ENCODE measurements around the gene RAB6D. TPM values are rescaled to one million over a fixed set of nuclear protein-coding genes. Genes with fewer than 3 reads are reported as not detected.
"Not testable (repeated sequence)": the region's sequence is repeated elsewhere in the genome, so short reads cannot be mapped to it uniquely, and the experiment has no call there.

Gene RAB6D
- polyA plus RNA-seq (2013, experiment 1 of 2): 0.10 TPM
- polyA plus RNA-seq (2013, experiment 2 of 2): not detected

- H3K27ac ChIP-seq (ENCODE audit: low read depth, low read length): not testable (repeated sequence)
- peak within 1 kb of the TSS; percentile 57 for H3K4me3 ChIP-seq (ENCODE audit: low read length)
Observed at GRCh38 chr2:131363703-131364186, at the start of gene RAB6D. RAB6D (minus strand) TSS chr2:131364168; CDS start chr2:131363720, 448 bp downstream.

GRCh38 chr2:131413148-131413747 is 49.3 kb upstream of the RAB6D start:
- 0 out of 2 replicates have a peak, but pooled peaks cover 3% of the 10 kb centered on the region for H3K4me1 ChIP-seq (ENCODE audit: insufficient read depth, low read length)
- no peaks in the 10 kb centered on the region for H3K36me3 ChIP-seq (ENCODE audit: insufficient read depth, low read length)
- H3K27ac ChIP-seq (ENCODE audit: low read depth, low read length): no peak overlapping the region
- no peak overlapping the region for H3K4me3 ChIP-seq (ENCODE audit: low read length)
- WGBS: 18% methylated on average over 7 of the region's 7 CpGs
- H3K9me3 ChIP-seq (ENCODE audit: insufficient read depth, low read depth, low read length): no peaks in the 10 kb centered on the region
- H3K27me3 ChIP-seq (ENCODE audit: insufficient read depth, low read length): no peaks in the 10 kb centered on the region
- no peak overlapping the region for H3K9ac ChIP-seq (ENCODE audit: low read depth, low read length)

More at GRCh38 chr2:131363703-131364186, at the start of gene RAB6D:
- not testable (repeated sequence) for H3K9ac ChIP-seq (ENCODE audit: low read depth, low read length); H3K9me3 ChIP-seq (ENCODE audit: insufficient read depth, low read depth, low read length); H3K4me1 ChIP-seq (ENCODE audit: insufficient read depth, low read length); H3K36me3 ChIP-seq (ENCODE audit: insufficient read depth, low read length)
- peaks cover 46% of the 10 kb centered on the region for H3K27me3 ChIP-seq (ENCODE audit: insufficient read depth, low read length)
- 1% methylated on average over 50 of the region's 50 CpGs for WGBS

GRCh38 chr2:131410173-131410572 is 46.2 kb upstream of the RAB6D start:
- WGBS: 100% methylated on average over 1 of the region's 2 CpGs
- no peak overlapping the region for H3K27ac ChIP-seq (ENCODE audit: low read depth, low read length)
- H3K9ac ChIP-seq (ENCODE audit: low read depth, low read length): no peak overlapping the region
- H3K9me3 ChIP-seq (ENCODE audit: insufficient read depth, low read depth, low read length): no peaks in the 10 kb centered on the region
- no peaks in the 10 kb centered on the region for H3K36me3 ChIP-seq (ENCODE audit: insufficient read depth, low read length)
- no peak overlapping the region for H3K4me3 ChIP-seq (ENCODE audit: low read length)
- H3K27me3 ChIP-seq (ENCODE audit: insufficient read depth, low read length): no peaks in the 10 kb centered on the region
- H3K4me1 ChIP-seq (ENCODE audit: insufficient read depth, low read length): no peaks in the 10 kb centered on the region

- H3K36me3 ChIP-seq (ENCODE audit: insufficient read depth, low read length): no peaks in the 10 kb centered on the region
- H3K9me3 ChIP-seq (ENCODE audit: insufficient read depth, low read depth, low read length): no peaks in the 10 kb centered on the region
- no peaks in the 10 kb centered on the region for H3K4me1 ChIP-seq (ENCODE audit: insufficient read depth, low read length)
- no peak overlapping the region for H3K9ac ChIP-seq (ENCODE audit: low read depth, low read length)
- no peaks in the 10 kb centered on the region for H3K27me3 ChIP-seq (ENCODE audit: insufficient read depth, low read length)
- no peak overlapping the region for H3K27ac ChIP-seq (ENCODE audit: low read depth, low read length)
- H3K4me3 ChIP-seq (ENCODE audit: low read length): no peak overlapping the region
Observed at GRCh38 chr2:131408778-131409177, 44.8 kb upstream of the RAB6D start.

GRCh38 chr2:131408207-131408606 is 44.2 kb upstream of the RAB6D start:
- no peaks in the 10 kb centered on the region for H3K9me3 ChIP-seq (ENCODE audit: insufficient read depth, low read depth, low read length)
- no peak overlapping the region for H3K4me3 ChIP-seq (ENCODE audit: low read length)
- no peaks in the 10 kb centered on the region for H3K4me1 ChIP-seq (ENCODE audit: insufficient read depth, low read length)
- H3K36me3 ChIP-seq (ENCODE audit: insufficient read depth, low read length): no peaks in the 10 kb centered on the region
- H3K27ac ChIP-seq (ENCODE audit: low read depth, low read length): no peak overlapping the region
- no peak overlapping the region for H3K9ac ChIP-seq (ENCODE audit: low read depth, low read length)
- H3K27me3 ChIP-seq (ENCODE audit: insufficient read depth, low read length): no peaks in the 10 kb centered on the region

GRCh38 chr2:131404753-131405152 is 40.8 kb upstream of the RAB6D start:
- no peaks in the 10 kb centered on the region for H3K36me3 ChIP-seq (ENCODE audit: insufficient read depth, low read length)
- H3K27me3 ChIP-seq (ENCODE audit: insufficient read depth, low read length): no peaks in the 10 kb centered on the region
- H3K4me1 ChIP-seq (ENCODE audit: insufficient read depth, low read length): no peaks in the 10 kb centered on the region
- no peak overlapping the region for H3K4me3 ChIP-seq (ENCODE audit: low read length)
- no peaks in the 10 kb centered on the region for H3K9me3 ChIP-seq (ENCODE audit: insufficient read depth, low read depth, low read length)
- no peak overlapping the region for H3K9ac ChIP-seq (ENCODE audit: low read depth, low read length)
- H3K27ac ChIP-seq (ENCODE audit: low read depth, low read length): no peak overlapping the region
- 88% methylated on average over 12 of the region's 12 CpGs for WGBS

GRCh38 chr2:131402320-131403039 is 38.5 kb upstream of the RAB6D start:
- H3K9me3 ChIP-seq (ENCODE audit: insufficient read depth, low read depth, low read length): no peaks in the 10 kb centered on the region
- no peak overlapping the region for H3K4me3 ChIP-seq (ENCODE audit: low read length)
- H3K27ac ChIP-seq (ENCODE audit: low read depth, low read length): no peak overlapping the region
- WGBS: 84% methylated on average over 6 of the region's 6 CpGs
- H3K36me3 ChIP-seq (ENCODE audit: insufficient read depth, low read length): no peaks in the 10 kb centered on the region
- H3K9ac ChIP-seq (ENCODE audit: low read depth, low read length): no peak overlapping the region
- H3K4me1 ChIP-seq (ENCODE audit: insufficient read depth, low read length): no peaks in the 10 kb centered on the region
- H3K27me3 ChIP-seq (ENCODE audit: insufficient read depth, low read length): no peaks in the 10 kb centered on the region

GRCh38 chr2:131400849-131401248 is 36.9 kb upstream of the RAB6D start:
- no peak overlapping the region for H3K9ac ChIP-seq (ENCODE audit: low read depth, low read length)
- H3K36me3 ChIP-seq (ENCODE audit: insufficient read depth, low read length): no peaks in the 10 kb centered on the region
- 86% methylated on average over 4 of the region's 4 CpGs for WGBS
- no peaks in the 10 kb centered on the region for H3K9me3 ChIP-seq (ENCODE audit: insufficient read depth, low read depth, low read length)
- no peak overlapping the region for H3K27ac ChIP-seq (ENCODE audit: low read depth, low read length)
- H3K27me3 ChIP-seq (ENCODE audit: insufficient read depth, low read length): peaks cover 5% of the 10 kb centered on the region
- H3K4me3 ChIP-seq (ENCODE audit: low read length): no peak overlapping the region
- no peaks in the 10 kb centered on the region for H3K4me1 ChIP-seq (ENCODE audit: insufficient read depth, low read length)

- H3K4me3 ChIP-seq (ENCODE audit: low read length); H3K9me3 ChIP-seq (ENCODE audit: insufficient read depth, low read depth, low read length); H3K27ac ChIP-seq (ENCODE audit: low read depth, low read length); H3K27me3 ChIP-seq (ENCODE audit: insufficient read depth, low read length); H3K4me1 ChIP-seq (ENCODE audit: insufficient read depth, low read length); H3K9ac ChIP-seq (ENCODE audit: low read depth, low read length); H3K36me3 ChIP-seq (ENCODE audit: insufficient read depth, low read length): not testable (repeated sequence)
- 95% methylated on average over 4 of the region's 4 CpGs for WGBS
Observed at GRCh38 chr2:131400441-131400840, 36.5 kb upstream of the RAB6D start.

GRCh38 chr2:131396209-131396608 is 32.2 kb upstream of the RAB6D start:
- 95% methylated on average over 1 of the region's 1 CpG for WGBS
- H3K4me3 ChIP-seq (ENCODE audit: low read length); H3K36me3 ChIP-seq (ENCODE audit: insufficient read depth, low read length); H3K27ac ChIP-seq (ENCODE audit: low read depth, low read length); H3K4me1 ChIP-seq (ENCODE audit: insufficient read depth, low read length); H3K9me3 ChIP-seq (ENCODE audit: insufficient read depth, low read depth, low read length); H3K9ac ChIP-seq (ENCODE audit: low read depth, low read length): not testable (repeated sequence)
- H3K27me3 ChIP-seq (ENCODE audit: insufficient read depth, low read length): peaks cover 26% of the 10 kb centered on the region

GRCh38 chr2:131395024-131395645 is 31.2 kb upstream of the RAB6D start:
- Histone ChIP-seq H3K4me3 (ENCODE audit: low read length) (peak overlapping the region; percentile 55), H3K27me3 (ENCODE audit: insufficient read depth, low read length) (peaks cover 26% of the 10 kb centered on the region), H3K9ac (ENCODE audit: low read depth, low read length) (peak overlapping the region; percentile 30; the same call in 1 of the 2 replicates)
- WGBS: 44% methylated on average over 29 of the region's 29 CpGs
- not testable (repeated sequence) for H3K9me3 ChIP-seq (ENCODE audit: insufficient read depth, low read depth, low read length); H3K4me1 ChIP-seq (ENCODE audit: insufficient read depth, low read length); H3K36me3 ChIP-seq (ENCODE audit: insufficient read depth, low read length); H3K27ac ChIP-seq (ENCODE audit: low read depth, low read length)
